Nucleus accumbens (tissue), 56 donors: ENCODE data around the gene PDE6H.

Source experiments
- DNase-seq, 56 donors: peaks; one replicate each; lab custom pipeline; 2025; lab: John Stamatoyannopoulos, UW

The PDE6H gene

DNA sequence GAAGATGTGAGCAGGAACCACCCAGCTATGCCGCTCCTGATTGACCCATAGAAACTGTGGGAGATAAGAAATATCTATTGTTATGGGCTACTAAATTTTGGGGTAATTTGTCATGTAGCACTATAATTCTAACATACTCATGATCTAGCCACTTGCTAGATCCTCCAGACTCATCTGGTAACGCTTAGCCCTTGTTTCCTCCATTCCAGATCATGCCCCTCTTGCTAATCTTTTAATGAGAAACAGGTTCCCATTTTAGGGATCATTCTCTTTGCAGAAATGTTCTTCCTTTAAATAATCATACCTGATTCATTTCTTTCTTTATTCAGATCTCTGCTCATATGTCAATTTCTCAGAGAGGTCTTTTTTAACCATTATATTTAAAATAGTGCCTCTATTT lies 7.6 kb upstream of the PDE6H start:
- DNase-seq: no peak

DNA sequence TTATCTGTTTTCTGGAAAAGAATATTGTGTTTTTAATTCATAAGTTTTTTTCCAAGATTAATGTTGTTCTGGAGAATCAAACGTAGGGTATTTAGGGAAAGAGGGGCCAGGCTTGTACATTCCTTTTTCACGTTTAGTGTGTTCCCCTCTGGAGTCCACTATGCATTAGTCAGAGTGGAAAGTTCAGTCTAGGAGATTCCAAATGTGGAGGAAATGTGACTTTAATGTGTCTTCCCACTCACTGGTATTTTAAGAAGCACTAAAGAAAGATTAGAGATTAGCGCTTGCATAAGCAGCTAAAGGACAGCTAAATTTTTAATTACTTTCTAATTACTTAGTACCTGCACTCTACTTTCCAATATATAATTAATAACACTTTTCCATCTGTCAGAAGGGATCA lies 4.4 kb upstream of the PDE6H start:
- DNase-seq: no peak

GRCh38 chr12:14970473-14970872 lies 2.4 kb upstream of the PDE6H start:
- DNase-seq: no peak

GRCh38 chr12:14974633-14975032 lies 1.8 kb downstream of the PDE6H start:
- DNase-seq: no peak

- no peak for DNase-seq
Observed at GRCh38 chr12:14975457-14975856, 2.6 kb downstream of the PDE6H start.

DNA sequence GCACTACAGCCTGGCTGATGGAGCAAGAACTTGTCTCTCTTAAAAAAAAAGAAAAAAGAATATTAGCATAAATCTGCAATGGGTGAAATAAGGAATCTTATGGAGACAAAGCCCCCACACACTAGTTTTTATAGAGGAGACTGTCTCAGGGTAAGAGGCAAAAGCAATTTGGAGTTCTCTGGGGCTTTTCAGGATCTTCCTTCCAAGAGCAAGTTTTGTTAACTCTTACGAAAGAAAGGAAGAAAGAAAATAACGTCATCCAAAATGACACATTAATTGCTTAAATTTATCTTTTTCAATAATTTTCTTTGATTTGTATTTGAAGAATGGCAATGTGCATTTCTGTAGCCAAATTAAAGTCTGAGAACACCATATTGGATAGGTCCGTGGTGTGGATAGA lies 3.8 kb downstream of the PDE6H start:
- DNase-seq: no peak

DNA sequence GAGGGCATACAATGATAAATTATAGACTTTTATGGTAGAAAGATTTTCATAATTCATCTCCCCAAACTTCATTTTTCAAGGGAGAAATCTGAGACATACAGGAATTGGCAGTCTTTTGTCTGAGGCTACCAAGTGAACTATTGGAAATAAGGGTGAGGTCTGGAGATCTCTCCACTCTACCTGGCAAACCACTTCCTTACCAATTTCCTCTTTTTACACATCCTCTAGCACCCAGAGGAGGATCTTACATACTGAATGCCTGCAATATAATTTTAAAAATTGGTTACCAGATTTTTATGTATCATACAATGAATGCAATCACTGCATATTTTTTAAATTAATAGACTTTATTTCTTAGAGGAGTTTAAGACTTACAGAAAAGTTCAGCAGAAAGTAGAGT lies 6.6 kb downstream of the PDE6H start:
- DNase-seq: no peak

DNA sequence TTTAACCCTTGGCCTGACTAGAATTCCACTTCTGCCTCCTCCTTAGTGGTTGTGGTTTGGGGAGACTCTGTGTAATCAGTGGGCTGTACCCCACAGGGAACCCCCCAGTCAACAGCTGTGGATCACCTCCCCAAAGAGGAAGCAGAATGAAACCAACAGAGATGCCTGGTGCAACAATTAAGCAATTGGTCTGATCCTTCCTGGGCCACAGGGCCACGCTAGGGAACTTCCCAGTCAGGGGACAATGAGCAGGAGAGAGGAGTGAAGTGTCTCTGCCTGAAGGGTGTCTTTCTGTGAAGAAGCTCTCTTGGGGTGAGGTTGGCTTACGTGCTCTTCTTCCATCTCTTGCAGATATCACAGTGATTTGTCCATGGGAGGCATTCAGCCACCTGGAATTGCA lies 8.2 kb downstream of the PDE6H start:
- no peak for DNase-seq

GRCh38 chr12:14982562-14982961 lies 9.7 kb downstream of the PDE6H start:
- DNase-seq: no peak

DNA sequence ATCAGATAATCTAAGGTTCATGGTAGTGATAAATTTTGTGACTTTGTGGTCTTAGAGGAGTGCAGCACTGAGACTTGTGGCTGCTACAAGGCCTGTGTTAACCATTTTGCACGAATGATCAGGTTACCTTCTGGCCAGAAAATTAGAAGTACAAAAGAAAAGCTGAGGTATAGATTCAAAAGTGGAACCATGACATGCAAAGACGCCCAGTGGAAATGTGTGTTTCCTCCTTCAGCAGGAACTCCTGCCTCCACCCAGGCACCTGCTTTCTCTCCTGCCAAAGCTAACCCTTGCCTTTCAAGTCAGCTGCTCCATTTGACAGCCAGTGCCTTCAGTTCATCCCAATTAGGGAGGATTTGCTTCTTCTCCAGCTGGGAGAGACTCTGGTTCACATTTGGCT lies 10.1 kb downstream of the PDE6H start:
- DNase-seq: no peak

DNA sequence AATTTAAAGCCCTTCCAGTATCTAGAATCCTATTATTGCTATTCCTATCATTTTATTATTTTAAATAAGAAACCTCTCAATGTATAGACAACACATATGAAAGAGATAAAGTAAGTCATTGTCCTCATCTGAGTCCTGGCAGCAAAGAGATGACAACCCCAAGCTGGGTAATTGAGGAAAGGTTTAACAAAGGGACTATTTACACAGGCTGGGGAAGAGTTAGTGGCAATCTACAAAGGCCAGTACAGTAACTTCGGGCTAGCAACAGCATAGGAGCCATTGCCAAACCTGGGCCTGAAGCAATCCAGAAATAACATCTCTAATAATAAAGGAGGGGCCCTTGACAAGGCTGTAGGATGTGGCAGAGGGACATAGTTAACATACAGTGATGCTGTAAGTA lies 11.2 kb downstream of the PDE6H start:
- no peak for DNase-seq

DNA sequence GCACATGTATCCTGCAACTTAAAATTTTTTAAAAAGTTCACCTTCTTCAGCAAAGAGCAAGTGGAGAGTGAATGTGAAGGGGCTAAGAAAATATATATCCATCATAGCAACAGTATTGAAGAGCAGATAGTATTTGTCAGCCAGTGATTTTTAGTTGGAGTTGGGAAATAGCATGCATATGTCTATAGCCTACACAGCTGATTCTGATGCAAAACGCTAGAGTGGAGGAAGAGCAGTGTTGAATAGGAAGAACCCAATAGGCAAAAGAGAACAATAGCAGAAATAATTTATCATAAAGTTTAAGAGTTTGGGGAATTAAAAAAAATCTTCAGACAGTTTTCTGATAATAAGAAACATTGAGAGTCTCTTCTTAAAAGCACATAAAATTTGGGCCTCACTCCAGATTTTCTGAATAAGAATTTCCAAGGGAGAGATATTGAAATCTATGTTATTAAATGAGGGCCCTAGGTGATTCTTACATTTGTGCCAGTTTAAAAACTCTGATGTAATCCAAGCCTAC lies 12.0 kb downstream of the PDE6H start:
- no peak for DNase-seq

- no peak for DNase-seq
Observed at GRCh38 chr12:14986449-14986848, 13.6 kb downstream of the PDE6H start.

DNA sequence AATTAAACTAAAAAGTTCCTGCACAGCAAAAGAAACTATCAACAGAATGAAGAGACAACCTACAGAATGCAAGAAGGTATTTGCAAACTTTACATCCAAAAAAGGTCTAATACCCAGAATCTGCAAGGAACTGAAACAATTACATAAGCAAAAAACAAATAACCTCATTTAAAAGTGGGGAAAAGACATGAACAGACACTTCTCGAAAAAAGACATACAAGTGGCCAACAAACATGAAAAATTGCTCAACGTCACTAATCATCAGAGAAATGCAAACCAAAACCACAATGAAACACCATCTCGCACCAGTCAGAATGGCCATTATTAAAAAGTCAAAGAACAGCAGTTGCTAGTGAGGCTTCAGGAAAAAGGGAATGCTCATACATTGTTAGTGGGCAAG lies 15.2 kb downstream of the PDE6H start:
- no peak for DNase-seq

GRCh38 chr12:14989790-14990189 lies 16.9 kb downstream of the PDE6H start:
- DNase-seq: no peak

- DNase-seq: no peak
Observed at GRCh38 chr12:14991069-14991468, 18.2 kb downstream of the PDE6H start.

DNA sequence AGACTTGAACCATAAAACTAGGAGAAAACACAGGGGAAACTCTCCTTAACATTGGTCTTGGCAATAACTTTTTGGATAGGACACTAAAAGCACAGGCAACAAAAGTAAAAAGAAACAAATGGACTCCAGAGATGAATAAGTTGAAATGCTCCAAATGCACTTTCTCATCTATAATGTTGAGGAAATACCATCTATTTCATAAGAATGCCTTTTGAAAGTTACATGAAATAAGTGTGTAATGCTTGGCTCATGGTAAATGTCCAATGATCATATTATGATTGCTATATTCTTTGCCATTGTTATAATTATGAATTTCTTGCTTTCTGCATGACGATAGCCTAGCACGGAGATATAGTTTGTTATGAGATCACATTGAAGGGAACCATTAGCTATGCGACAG lies 19.8 kb downstream of the PDE6H start:
- no peak for DNase-seq

- no peak for DNase-seq
Observed at GRCh38 chr12:14993117-14993516, 20.3 kb downstream of the PDE6H start.

- DNase-seq: no peak
Observed at GRCh38 chr12:14993537-14994266, 20.9 kb downstream of the PDE6H start.

DNA sequence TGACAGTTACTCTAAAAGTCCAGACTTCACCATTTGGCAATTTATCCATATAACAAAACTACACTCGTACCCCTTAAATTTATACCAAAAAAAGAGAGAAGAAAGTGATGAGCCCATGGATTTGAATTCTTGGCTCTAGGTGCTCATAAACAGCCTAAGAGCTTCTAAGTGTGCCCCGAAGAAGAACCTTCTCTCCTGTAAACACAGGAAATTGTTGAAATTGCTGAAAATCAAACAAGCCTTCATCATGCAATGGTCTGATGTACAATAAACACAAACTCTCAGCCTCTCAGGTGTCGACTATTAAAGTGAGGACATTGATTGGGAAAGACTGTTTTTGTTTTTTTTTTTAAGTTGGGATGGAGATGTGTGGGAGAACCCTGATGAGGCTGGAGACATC lies 21.8 kb downstream of the PDE6H start:
- no peak for DNase-seq

- no peak for DNase-seq
Observed at GRCh38 chr12:14995583-14996425, 23.0 kb downstream of the PDE6H start.

- DNase-seq: no peak
Observed at GRCh38 chr12:14997998-14998397, 25.2 kb downstream of the PDE6H start.
